Ammon's horn (tissue), 1 donor: ENCODE data around the gene CAPN2.
A peak's percentile ranks its signal among the peaks of the same experiment; 100 is the strongest.
"Not testable (repeated sequence)": the region's sequence is repeated elsewhere in the genome, so short reads cannot be mapped to it uniquely, and the experiment has no call there.

ENCODE experiments used
- DNase-seq: peaks from one replicate; pipeline ENCODE4 v3.0.0-alpha.2; 2016; ENCODE audit warnings: low spot score

Gene CAPN2

GRCh38 chr1:223792046-223792445 lies 79.7 kb downstream of the CAPN2 start:
- no peak for DNase-seq

GRCh38 chr1:223793716-223794115 lies 81.4 kb downstream of the CAPN2 start:
- no peak for DNase-seq

DNA sequence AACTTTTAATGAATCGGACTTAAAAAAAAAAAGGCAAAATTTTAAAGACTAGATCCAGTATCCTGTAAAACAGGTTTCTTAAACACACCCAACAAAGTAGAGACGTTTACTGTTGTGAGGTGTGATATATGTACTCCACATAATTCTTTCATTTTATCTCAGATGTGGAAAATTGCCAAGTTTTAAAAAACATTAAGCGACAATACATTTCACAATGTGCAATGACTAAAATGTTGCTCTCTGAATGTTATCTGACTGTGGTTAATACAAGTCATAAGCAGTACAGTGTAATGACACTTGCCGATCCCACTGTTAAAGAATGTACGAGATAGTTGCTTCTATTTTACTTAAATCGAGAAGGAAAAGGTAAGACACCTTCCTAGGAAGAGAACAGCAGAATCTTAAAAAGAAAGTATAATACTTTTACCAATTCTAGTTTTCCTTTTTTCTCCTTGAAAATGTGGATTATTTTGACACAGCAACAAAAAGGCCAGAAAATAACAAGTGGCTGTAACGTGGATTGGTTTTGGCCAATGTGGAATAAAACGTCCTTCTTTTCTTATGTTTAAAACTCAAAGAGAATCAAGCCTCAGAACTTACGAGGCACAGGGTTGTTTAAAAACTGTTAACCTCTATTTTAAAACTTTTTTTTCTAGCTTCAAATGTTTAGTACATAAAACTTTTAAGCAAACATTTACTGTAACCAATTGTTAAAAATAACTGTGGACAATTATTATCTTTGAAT lies 82.0 kb downstream of the CAPN2 start:
- no peak for DNase-seq

GRCh38 chr1:223796210-223796609 lies 83.9 kb downstream of the CAPN2 start:
- DNase-seq: peak; percentile 36

DNA sequence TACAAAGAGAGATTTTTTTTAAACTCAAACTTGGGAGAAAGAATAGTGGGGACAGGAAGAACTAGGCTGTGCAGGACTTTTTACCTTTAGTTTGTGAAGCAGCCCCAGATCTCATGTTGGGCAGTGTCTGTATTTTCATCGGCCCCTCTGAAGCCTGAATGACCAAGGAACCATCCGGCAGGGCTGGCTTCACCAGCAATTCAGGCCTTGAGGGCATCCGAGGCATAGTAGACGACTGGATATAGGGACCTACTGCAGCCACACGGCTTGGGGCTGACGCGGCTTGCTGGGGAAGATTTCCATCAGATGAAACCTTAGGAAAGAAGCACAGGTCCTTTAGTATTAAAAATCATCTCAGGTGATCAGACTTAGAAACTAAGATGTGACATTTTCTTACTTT lies 89.7 kb downstream of the CAPN2 start:
- DNase-seq: peak; percentile 62

GRCh38 chr1:223802602-223803001 lies 90.3 kb downstream of the CAPN2 start:
- DNase-seq: peak; percentile 90

DNA sequence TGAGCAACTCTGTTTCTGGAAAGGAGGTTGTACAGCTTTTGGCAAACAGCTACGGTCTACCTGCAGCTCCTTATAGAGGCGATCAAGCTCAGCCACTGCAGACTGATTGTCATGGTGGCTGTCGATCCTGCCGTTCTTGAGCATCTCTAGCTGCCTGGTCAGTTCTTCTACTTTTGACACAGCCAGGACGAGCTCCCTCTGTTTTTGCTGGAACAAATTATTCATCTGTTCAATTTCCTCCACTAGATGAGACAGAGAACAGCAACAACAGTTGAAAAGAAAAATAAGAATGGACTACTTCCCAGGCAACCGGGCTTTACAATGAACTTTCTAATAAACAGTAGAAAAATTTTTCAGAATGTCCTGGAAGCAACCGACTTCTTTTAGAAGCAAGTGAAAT lies 90.9 kb downstream of the CAPN2 start:
- DNase-seq: peak; percentile 44

DNA sequence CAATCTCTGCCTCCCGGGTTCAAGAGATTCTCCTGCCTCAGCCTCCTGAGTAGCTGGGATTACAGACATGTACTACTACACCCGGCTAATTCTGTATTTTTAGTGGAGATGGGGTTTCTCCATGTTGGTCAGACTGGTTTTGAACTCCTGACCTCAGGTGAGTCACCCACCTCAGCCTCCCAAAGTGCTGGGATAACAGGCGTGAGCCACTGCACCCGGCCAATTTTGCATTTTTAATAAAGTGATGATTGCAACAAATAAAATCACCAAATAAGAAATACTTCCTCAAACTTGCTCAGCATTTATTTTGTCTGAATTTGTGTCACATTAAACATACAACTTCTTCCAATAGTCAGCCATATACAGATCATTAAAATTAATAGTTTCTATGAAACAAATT lies 97.6 kb downstream of the CAPN2 start:
- not testable (repeated sequence) for DNase-seq

GRCh38 chr1:223810586-223810985 lies 98.2 kb downstream of the CAPN2 start:
- no peak for DNase-seq

GRCh38 chr1:223811634-223812101 lies 99.3 kb downstream of the CAPN2 start:
- peak; percentile 63 for DNase-seq

GRCh38 chr1:223813645-223814044 lies 101.3 kb downstream of the CAPN2 start:
- DNase-seq: no peak

- no peak for DNase-seq
These were observed 102.9 kb downstream of the CAPN2 start for GRCh38 chr1:223815020-223815853.

DNA sequence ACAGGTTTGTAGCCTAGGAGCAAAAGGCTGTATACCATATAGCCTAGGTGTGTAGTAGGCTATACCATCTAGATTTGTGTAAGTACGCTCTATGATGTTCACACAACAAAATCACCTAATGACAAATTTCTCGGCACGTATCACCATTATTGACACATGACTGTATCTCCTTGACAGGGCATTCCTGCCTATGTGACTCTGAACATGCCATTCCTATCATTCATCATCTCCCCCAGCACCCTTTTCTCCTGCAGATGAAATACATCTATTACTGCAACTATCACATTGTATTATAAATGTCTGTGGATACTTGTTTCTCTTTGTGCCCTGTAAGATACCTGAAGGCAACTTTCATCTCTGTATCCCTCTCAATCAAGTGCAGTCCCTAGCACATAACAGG lies 103.5 kb downstream of the CAPN2 start:
- DNase-seq: no peak

- not testable (repeated sequence) for DNase-seq
These were observed 104.9 kb downstream of the CAPN2 start for GRCh38 chr1:223817265-223817664.

- DNase-seq: no peak
These were observed 107.6 kb downstream of the CAPN2 start for GRCh38 chr1:223819730-223820514.

- DNase-seq: no peak
These were observed 108.1 kb downstream of the CAPN2 start for GRCh38 chr1:223820515-223820858.

DNA sequence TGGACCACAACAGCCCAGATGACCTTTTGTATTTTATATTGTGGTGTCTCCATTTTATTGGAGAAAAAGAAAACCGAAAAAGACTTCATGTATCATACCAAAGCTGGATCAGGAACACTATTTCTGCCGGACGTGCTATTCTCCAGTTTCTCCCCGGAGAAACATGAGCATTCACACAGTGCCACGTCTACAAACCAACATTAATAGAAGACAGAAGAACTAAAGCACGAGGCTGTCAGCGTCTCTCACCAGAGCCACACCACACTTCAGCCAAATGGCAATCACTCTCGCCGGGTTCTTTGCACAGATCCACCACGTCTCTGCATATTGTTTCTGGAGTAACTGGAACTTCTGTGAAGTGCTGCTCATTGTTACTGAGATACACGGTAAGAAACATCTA lies 108.6 kb downstream of the CAPN2 start:
- DNase-seq: no peak

DNA sequence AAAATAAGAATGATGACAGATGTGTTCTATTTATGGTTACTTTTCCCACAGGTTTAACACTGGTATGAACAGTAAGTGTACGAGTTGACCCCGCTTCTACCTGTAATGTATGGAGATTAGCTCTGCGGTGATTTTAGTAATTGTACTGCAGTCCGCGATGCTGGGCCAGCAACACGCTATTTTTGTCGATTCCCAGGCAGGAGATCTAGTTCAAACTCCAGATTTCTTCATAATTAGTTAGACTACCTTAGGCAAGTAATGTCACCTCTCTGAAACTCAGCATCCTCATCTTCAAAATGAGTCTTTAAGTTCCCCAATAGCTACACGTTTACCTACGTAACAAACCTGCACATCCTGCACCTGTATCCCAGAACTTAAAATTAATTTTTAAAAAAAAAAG lies 111.9 kb downstream of the CAPN2 start:
- no peak for DNase-seq

DNA sequence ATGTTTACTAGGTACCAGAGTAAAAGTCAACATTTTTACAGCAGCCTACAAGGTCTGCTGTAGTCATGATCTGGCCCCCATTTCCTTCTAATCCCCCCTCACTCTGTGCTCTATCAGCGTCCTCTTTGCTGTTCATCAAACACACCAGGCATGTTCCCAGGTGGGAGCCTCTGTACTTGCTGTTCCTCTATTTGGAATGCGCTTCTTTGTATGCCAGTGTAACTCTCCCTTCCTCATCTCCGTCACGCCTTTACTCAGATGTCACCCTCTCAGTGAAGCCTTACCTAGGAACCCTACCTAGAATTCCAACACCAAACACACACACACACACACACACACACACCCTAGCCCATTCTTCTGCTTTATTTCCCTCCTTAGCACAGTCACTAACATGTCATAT lies 112.4 kb downstream of the CAPN2 start:
- no peak for DNase-seq
